NCI-H2081 treated with DMSO at 0.1 percent for 48 hours (cell line): ENCODE data around the gene ABI3BP.

Experiments used
- DNase-seq: peaks from one replicate; lab custom pipeline; 2025; lab: John Stamatoyannopoulos, UW

Gene ABI3BP

DNA sequence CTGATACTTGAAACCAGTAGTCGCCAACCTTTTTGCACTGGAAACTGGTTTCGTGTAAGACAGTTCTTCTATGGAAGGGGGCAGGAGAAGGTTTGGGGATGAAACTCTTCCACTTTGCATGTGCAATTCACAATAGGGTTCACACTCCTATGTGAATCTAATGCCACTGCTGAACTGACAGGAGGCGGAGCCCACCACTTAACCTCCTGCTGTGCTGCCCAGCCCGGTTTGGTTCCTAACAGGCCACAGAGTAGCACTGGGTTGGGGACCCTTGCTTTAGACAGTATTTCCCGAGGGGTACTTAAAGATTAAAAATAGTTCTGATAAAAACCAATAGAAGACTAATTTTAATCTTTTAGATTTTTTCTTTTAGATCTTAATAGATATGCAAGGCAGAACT, 272.8 kb downstream of the ABI3BP start:
- DNase-seq, result no peak

DNA sequence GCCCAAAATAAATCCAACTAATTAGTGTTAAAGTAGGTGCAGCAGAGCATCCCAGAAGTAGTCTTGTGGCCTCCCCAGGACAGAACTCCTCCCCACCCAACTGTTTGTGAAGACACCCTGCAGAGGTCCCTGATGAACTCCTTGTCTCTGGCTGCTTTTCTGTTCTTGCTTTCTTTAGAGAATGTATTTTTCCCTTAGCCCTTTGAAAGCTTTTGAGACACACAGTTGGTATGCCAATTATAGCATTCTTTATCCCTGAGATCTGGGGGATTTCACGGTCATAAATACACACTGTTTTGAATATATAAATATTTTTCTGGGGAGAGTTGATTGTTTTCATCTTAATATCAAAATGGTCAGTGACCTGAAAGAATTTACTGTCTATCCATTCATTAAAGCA, 274.1 kb downstream of the ABI3BP start:
- no peak for DNase-seq

DNA sequence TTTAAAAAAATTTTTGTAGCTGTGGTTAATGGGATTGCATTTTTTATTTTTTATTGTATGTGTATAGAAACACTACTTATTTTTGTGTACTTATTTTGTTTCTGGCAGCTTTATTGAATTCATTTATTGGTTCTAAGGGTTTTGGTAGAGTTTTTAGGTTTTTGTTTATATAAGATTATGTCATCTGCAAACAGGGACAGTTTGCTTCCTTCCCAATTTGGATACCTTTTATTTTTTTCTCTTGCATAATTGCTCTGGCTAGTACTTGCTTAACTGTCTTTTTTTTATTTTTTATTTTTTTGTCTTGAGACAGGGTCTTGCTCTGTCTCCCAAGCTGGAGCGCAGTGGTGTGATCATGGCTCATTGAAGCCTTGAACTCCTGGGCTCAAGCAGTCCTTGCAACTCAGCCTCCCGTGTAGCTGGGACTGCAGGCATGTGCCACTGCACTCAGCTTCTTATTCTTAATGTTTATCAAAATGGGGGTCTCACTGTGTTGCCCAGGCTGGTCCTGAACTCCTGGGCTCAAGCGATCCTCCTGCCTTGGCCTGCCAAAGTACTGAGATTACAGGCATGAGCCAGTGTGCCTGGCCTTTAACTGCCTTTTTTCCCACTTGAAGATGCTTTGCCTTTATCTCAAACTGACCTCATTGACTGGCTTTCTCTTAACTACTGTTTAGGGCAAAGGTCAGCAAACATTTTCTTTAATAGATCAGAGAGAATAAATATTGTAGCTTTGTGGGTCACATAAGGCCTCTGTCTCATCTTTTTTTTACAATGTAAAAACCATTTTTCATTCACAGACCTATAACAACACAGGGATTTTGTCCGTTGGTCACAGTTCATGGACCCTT, 275.4 kb downstream of the ABI3BP start:
- DNase-seq, result no peak

DNA sequence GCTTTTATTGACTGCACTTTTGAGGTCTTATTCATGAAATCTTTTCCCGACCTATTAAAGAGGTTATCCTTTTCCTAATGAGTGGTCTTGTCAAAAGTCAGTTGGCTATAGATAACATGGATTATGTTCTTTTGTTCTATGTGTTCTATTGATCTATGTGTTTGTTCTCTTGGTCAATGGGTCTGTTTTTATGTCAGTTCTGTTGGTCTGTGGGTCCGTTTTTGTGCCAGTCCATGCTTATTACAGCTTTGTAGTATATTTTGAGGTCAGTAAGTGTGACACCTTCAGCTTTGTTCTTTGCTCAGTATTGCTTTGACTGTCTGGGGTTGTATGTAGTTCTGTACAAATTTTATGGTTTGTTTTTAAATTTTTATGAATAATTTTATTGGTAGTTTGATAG, 276.2 kb downstream of the ABI3BP start:
- DNase-seq, result no peak

DNA sequence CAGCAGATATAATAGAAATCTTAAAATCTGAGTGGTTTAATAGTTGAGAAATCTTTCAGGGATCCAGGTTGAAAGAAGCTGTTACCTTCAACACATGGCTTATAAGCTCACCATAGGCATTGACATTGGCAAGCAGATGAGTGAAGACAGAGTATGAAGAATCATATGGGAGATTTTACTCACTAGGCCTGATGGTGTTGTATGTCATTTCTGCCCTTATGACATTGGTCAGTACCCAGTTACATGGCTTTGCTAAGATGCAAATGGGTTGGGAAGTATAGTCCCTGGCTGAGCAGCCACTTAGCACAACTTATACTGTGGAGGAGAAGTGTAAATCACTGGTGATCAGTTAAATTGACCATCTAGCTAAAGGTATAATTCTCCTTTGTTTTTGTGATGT, 278.0 kb downstream of the ABI3BP start:
- no peak for DNase-seq

DNA sequence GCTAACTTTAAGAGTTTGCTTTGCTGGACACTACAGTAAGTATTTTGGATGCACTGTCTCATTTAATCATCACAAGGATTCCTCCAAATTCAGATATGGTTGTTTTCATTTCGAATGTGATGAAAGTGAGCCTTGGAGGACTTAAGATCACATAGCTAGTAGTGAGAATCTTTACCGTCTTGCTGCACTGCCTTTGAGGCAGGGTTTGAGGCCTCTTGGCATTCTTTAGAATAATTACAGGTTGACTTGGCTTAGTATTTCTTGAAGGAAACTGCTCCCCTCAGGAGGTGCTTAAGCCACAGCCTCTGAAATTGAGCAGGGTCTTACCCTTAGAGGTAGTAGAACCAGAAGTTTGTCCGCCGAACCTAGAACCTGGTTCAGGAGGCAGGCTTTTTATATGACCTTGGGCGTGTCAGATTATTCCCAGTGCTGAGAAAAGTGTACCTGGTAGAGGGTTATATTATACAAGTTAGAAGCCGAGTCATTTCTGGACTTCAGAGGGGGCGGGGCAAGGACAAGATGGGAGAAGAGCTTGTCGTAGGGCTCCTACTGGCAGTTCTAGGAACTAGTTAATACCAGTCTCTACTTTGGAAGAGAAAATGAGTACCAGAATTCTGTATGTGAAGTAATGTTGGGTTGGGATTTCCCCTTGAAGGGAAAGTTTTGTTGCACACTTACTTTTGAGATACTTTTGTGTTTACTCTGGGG, 282.8 kb downstream of the ABI3BP start:
- DNase-seq, result no peak

DNA sequence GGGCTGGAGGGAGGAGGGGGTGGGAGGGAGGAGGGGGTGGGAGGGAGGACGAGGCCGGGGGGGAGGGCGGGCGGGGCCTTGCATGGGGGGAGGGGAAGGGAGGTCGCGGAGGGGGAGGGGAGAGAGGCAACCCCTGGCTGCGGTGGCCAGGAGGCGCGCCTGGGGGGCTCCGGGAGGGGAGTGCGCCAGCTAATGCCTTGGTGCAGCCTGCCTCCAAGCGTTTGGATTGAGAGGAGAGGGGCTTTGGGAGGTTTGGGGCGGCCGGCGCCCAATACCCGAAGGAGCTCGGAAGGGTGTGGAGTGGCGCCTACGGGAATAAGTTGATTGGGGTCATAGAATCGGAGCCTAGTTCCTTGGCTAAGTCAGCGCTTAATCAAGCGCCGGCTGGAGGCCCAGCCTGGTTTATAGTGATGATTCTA, 283.4 kb downstream of the ABI3BP start:
- no peak for DNase-seq

DNA sequence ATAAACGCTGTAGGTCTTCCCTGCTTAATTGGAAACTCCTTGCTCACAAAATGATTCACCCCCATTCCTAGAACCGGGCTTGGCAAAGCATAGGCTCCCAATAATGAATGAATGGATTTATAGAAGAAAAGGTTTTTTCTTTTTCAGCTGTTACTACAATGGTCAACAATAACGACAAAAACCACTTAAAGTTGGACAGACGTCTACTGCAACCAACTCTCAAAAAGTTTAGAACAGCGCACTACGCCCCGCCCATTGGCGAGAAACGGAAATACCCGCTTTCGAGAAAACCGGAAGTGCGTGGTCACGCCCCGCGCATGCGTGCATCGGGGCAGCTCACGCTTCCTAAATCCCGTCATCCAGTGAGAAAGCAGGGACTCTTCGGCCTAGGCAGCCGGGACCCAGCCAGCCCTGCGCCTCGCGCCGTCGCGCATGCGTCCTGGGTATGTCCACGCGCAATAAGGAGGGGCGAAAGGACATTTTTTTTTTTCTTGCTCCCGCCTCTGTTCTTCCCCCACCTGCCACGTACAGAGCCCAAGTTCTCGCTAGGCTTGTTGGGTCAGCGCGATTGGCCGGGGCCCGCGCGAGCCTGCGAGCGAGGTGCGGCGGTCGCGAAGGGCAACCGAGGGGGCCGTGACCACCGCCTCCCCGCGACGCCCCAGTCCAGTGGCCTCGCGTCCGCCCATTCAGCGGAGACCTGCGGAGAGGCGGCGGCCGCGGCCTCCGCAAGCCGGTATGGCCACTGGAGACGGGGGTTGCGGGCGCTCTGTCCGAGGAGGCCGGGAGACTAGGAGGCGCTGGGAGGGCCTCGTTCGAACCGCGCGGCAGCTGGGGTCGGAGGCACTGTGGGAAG, 284.0 kb downstream of the ABI3BP start, which contains the start of gene TFG:
Gene TFG, plus strand, starts transcription at position 506 of the 853 bp plus-strand sequence. CDS start 4,192 bp downstream, outside the sequence.
- DNase-seq, result peak; percentile 96

DNA sequence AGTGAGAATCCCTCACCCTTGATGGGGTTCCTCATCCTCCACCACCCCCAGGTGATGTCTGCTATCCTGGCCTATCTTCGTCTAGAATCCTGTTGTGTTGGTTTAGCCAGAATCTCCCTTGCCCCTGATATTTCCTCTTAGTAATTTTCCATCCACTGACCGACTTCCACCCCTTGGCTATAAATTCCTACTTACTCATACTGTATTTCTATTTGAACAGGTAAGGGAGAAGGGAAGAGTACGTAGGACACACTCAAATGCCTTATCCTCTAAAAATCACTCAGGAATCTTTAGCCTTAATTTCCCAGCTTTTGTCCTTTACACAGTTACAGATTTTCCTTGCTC, 284.6 kb downstream of the ABI3BP start:
- no peak for DNase-seq

DNA sequence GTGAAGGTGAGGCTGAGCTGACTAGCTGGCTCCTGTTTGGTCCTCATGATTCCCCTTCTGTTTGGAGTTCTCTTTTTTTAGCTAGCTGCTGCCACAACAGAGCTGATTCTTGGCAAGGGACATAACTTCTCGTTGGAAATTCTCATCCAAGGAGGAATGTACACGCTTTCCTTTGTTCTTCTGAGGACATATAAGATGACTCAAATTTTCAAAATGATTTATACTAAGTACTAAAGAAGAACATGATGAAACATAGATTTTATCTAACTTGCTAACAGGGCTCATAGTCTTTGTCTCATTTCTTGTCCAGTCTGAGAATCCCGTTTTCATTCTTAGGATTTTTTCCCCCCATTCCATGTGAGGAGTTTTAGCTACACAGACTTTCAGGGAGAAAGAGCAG, 286.9 kb downstream of the ABI3BP start:
- no peak for DNase-seq

DNA sequence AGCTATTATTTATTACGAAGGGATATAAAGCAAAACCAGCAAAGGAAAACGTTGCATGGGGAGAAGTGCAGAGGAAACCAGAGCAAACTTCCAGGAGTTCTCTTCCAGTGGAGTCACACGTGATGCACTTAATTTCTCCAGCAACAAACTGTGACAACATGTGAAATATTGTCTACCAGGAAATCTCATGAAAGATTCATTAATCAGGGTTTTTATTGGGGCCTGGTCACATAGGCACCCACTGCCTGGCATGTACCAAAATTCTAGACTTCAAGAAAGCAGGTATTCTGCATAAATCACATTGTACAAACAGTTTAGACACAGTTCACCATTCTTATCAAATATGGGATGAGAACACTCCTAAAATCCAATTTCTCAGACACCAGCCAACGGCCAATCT, 289.4 kb downstream of the ABI3BP start:
- DNase-seq, result no peak

DNA sequence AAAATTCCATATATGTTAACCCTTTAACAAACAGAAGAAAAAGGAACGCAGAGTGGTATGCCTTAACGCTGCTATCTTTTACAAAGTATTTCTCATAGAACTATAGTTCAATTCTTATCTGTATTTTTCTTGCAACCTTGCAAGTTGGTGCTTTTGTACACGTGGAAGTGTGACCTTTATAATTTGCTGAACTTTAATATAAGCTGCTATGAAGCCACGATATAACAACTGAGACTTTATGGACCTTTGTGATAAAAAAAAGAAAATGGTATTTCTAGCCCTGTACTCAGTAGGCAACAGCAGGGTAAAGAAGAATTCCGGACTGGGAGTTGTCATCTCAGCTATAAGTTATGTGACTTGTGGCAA, 290.3 kb downstream of the ABI3BP start:
- no peak for DNase-seq

DNA sequence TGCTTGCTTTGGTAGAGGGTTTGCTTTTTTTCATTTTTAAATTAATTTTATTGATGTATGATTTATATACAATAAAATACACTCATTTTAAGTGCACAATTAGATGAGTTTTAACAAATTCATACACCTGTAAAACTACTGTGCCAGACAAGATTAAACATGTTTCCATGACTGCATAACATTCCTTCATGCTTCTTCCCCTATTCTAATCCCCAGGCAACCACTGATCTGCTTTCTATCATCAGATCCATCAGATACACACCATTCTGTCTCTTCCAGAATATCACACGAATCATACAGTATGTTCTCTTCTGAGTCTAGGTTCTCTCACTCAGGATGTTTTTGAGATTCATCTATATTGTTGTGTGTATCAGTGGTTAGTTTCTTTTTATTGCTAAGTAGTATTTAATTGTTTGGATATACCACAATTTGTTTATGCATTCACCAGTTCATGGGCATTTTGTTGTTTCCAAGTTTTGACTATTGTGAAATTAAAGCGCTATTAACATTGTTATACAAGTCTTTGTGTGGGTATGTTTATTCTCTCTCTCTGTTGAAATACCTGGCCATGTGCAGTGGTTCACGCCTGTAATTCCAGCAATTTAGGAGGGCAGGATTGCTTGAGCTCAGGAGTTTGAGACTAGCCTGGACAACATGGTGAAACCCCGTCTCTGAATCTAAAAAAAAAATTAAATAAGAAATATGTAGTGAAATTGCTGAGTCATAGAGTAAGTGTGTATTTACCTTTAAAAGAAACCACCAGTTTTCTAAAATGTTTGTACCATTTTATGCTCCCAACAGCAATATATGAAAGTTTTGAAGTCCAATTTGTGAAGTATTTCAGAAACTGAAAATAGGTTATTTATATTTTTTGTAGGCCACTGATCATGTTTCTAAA, 290.9 kb downstream of the ABI3BP start:
- no peak for DNase-seq

DNA sequence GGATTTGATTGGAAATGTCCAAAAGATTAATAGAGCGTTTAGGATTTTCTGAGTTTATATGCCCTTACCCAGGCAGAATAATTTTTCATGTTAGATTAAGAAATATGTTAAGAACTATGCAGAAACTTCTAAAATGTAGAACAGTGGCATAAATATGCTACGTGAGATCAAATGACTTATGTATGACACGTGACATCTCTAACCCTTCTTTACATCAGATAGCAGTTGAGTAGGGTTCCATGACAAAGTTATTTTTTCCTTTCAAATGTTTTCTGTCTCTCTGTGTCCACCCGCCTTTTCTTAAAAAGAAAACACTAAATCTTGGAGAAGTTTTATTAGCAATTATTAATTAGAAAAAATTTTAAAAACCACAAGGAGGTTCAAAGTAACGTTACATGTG, 292.5 kb downstream of the ABI3BP start:
- DNase-seq, result no peak
